ENCODE measurements around the gene GNPNAT1.
"Not testable (repeated sequence)": the region's sequence is repeated elsewhere in the genome, so short reads cannot be mapped to it uniquely, and the experiment has no call there.

GNPNAT1 gene

GRCh38 chr14:52769887-52770286, 21.5 kb downstream of the GNPNAT1 start:
- Histone ChIP-seq H3K4ac (ENCODE audit: low read depth, low read length) (no peak overlapping the region), H3K27me3 (ENCODE audit: insufficient read depth, low read length, poor library complexity) (no peaks in the 10 kb centered on the region), H3K4me2 (ENCODE audit: low read length) (no peak overlapping the region), H2BK5ac (ENCODE audit: low read length) (no peak overlapping the region), H3K23ac (ENCODE audit: low read length) (no peak overlapping the region), H3K36me3 (ENCODE audit: control insufficient read depth, insufficient read depth, low read length) (peaks cover 1% of the 10 kb centered on the region), H3K18ac (ENCODE audit: low read length) (no peak overlapping the region), H3K9ac (ENCODE audit: low read length) (no peak overlapping the region), H4K5ac (ENCODE audit: low read length) (no peak overlapping the region), H2BK120ac (ENCODE audit: low read depth, low read length) (no peak overlapping the region), H2AK5ac (ENCODE audit: low read length) (no peak overlapping the region), H4K8ac (ENCODE audit: low read depth, low read length) (no peak overlapping the region), H3K4me1 (ENCODE audit: control insufficient read depth, low read depth, low read length) (no peaks in the 10 kb centered on the region), H2BK15ac (replicated peaks; ENCODE audit: low read depth) (no peak overlapping the region), H3K79me1 (ENCODE audit: low read length) (no peaks in the 10 kb centered on the region), H3K56ac (ENCODE audit: low read length) (no peak overlapping the region), H3K27ac (ENCODE audit: low read depth, low read length) (no peak overlapping the region), H3K79me2 (ENCODE audit: control insufficient read depth, insufficient read depth, low read length) (no peaks in the 10 kb centered on the region), H3K4me3 (ENCODE audit: low read length) (no peak overlapping the region)
- DNase-seq = no peak

- Histone ChIP-seq H2BK120ac (ENCODE audit: low read depth, low read length) (no peak overlapping the region), H3K4me3 (ENCODE audit: low read length) (no peak overlapping the region), H3K36me3 (ENCODE audit: control insufficient read depth, insufficient read depth, low read length) (peaks cover 1% of the 10 kb centered on the region), H2AK5ac (ENCODE audit: low read length) (no peak overlapping the region), H3K4me2 (ENCODE audit: low read length) (no peak overlapping the region), H3K79me1 (ENCODE audit: low read length) (no peaks in the 10 kb centered on the region), H3K18ac (ENCODE audit: low read length) (no peak overlapping the region), H3K27ac (ENCODE audit: low read depth, low read length) (no peak overlapping the region), H3K79me2 (ENCODE audit: control insufficient read depth, insufficient read depth, low read length) (no peaks in the 10 kb centered on the region), H3K4me1 (ENCODE audit: control insufficient read depth, low read depth, low read length) (no peaks in the 10 kb centered on the region), H2BK5ac (ENCODE audit: low read length) (no peak overlapping the region), H3K27me3 (ENCODE audit: insufficient read depth, low read length, poor library complexity) (no peaks in the 10 kb centered on the region), H3K23ac (ENCODE audit: low read length) (no peak overlapping the region), H4K5ac (ENCODE audit: low read length) (no peak overlapping the region), H4K8ac (ENCODE audit: low read depth, low read length) (no peak overlapping the region), H3K9ac (ENCODE audit: low read length) (no peak overlapping the region), H3K56ac (ENCODE audit: low read length) (no peak overlapping the region), H2BK15ac (replicated peaks; ENCODE audit: low read depth) (no peak overlapping the region), H3K4ac (ENCODE audit: low read depth, low read length) (no peak overlapping the region)
- DNase-seq = no peak
- no CpG with 5 or more reads among the region's 3 CpGs for WGBS (ENCODE audit: extremely low coverage, insufficient coverage, low lambda C conversion rate)
These were observed 24.2 kb downstream of the GNPNAT1 start for GRCh38 chr14:52767058-52767833.

DNA sequence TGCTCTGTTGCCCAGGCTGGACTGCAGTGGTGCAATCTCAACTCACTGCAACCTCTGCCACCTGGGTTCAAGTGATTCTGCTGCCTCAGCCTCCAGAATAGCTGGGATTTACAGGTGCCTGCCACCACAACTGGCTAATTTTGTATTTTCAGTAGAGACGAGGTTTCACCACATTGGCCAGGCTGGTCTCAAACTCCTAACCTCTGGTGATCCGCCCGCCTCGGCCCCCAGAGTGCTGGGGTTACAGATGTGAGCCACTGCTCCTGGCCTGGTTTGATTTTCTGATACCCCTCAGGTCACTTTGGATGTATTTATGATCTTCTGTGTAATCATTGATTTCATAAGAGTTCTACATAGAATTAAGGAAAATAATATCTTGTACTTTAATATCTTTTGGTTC, 28.5 kb downstream of the GNPNAT1 start:
- not testable (repeated sequence) for H4K5ac ChIP-seq (ENCODE audit: low read length); H3K56ac ChIP-seq (ENCODE audit: low read length); DNase-seq; H3K4me3 ChIP-seq (ENCODE audit: low read length); H2BK120ac ChIP-seq (ENCODE audit: low read depth, low read length); H3K9ac ChIP-seq (ENCODE audit: low read length); H3K23ac ChIP-seq (ENCODE audit: low read length); H3K36me3 ChIP-seq (ENCODE audit: control insufficient read depth, insufficient read depth, low read length); H3K18ac ChIP-seq (ENCODE audit: low read length); H3K79me2 ChIP-seq (ENCODE audit: control insufficient read depth, insufficient read depth, low read length); H2AK5ac ChIP-seq (ENCODE audit: low read length); H3K4me2 ChIP-seq (ENCODE audit: low read length); H3K27me3 ChIP-seq (ENCODE audit: insufficient read depth, low read length, poor library complexity); H3K27ac ChIP-seq (ENCODE audit: low read depth, low read length); H2BK15ac ChIP-seq (replicated peaks; ENCODE audit: low read depth); H4K8ac ChIP-seq (ENCODE audit: low read depth, low read length); H3K4ac ChIP-seq (ENCODE audit: low read depth, low read length); H2BK5ac ChIP-seq (ENCODE audit: low read length); H3K4me1 ChIP-seq (ENCODE audit: control insufficient read depth, low read depth, low read length); H3K79me1 ChIP-seq (ENCODE audit: low read length)
- whole genome bisulfite sequencing (ENCODE audit: extremely low coverage, insufficient coverage, low lambda C conversion rate) = no CpG with 5 or more reads among the region's 4 CpGs

GRCh38 chr14:52759145-52759544, 32.3 kb downstream of the GNPNAT1 start:
- no peak for DNase-seq
- no peak overlapping the region for H3K18ac ChIP-seq (ENCODE audit: low read length)
- H2BK120ac ChIP-seq (ENCODE audit: low read depth, low read length) = no peak overlapping the region
- H3K27ac ChIP-seq (ENCODE audit: low read depth, low read length) = no peak overlapping the region
- no peak overlapping the region for H4K5ac ChIP-seq (ENCODE audit: low read length)
- no peak overlapping the region for H2AK5ac ChIP-seq (ENCODE audit: low read length)
- no peaks in the 10 kb centered on the region for H3K36me3 ChIP-seq (ENCODE audit: control insufficient read depth, insufficient read depth, low read length)
- no peaks in the 10 kb centered on the region for H3K79me1 ChIP-seq (ENCODE audit: low read length)
- H3K4ac ChIP-seq (ENCODE audit: low read depth, low read length) = no peak overlapping the region
- H3K23ac ChIP-seq (ENCODE audit: low read length) = no peak overlapping the region
- no peak overlapping the region for H3K9ac ChIP-seq (ENCODE audit: low read length)
- H3K56ac ChIP-seq (ENCODE audit: low read length) = no peak overlapping the region
- no peak overlapping the region for H2BK15ac ChIP-seq (replicated peaks; ENCODE audit: low read depth)
- no peaks in the 10 kb centered on the region for H3K79me2 ChIP-seq (ENCODE audit: control insufficient read depth, insufficient read depth, low read length)
- H2BK5ac ChIP-seq (ENCODE audit: low read length) = no peak overlapping the region
- WGBS (ENCODE audit: extremely low coverage, insufficient coverage, low lambda C conversion rate) = no CpG with 5 or more reads among the region's 1 CpG
- no peaks in the 10 kb centered on the region for H3K4me1 ChIP-seq (ENCODE audit: control insufficient read depth, low read depth, low read length)
- no peak overlapping the region for H3K4me2 ChIP-seq (ENCODE audit: low read length)
- H3K4me3 ChIP-seq (ENCODE audit: low read length) = no peak overlapping the region
- H4K8ac ChIP-seq (ENCODE audit: low read depth, low read length) = no peak overlapping the region
- H3K27me3 ChIP-seq (ENCODE audit: insufficient read depth, low read length, poor library complexity) = no peaks in the 10 kb centered on the region

GRCh38 chr14:52755607-52756316, 35.6 kb downstream of the GNPNAT1 start:
- H3K27me3 ChIP-seq (ENCODE audit: insufficient read depth, low read length, poor library complexity) = no peaks in the 10 kb centered on the region
- H2BK5ac ChIP-seq (ENCODE audit: low read length) = no peak overlapping the region
- H3K9ac ChIP-seq (ENCODE audit: low read length) = no peak overlapping the region
- H2AK5ac ChIP-seq (ENCODE audit: low read length) = no peak overlapping the region
- no peak overlapping the region for H4K5ac ChIP-seq (ENCODE audit: low read length)
- no peak overlapping the region for H3K4ac ChIP-seq (ENCODE audit: low read depth, low read length)
- no peak overlapping the region for H3K4me2 ChIP-seq (ENCODE audit: low read length)
- no peak overlapping the region for H3K18ac ChIP-seq (ENCODE audit: low read length)
- no peaks in the 10 kb centered on the region for H3K36me3 ChIP-seq (ENCODE audit: control insufficient read depth, insufficient read depth, low read length)
- no peaks in the 10 kb centered on the region for H3K79me1 ChIP-seq (ENCODE audit: low read length)
- no peak overlapping the region for H4K8ac ChIP-seq (ENCODE audit: low read depth, low read length)
- H3K4me1 ChIP-seq (ENCODE audit: control insufficient read depth, low read depth, low read length) = no peaks in the 10 kb centered on the region
- no peaks in the 10 kb centered on the region for H3K79me2 ChIP-seq (ENCODE audit: control insufficient read depth, insufficient read depth, low read length)
- no peak overlapping the region for H3K23ac ChIP-seq (ENCODE audit: low read length)
- H3K27ac ChIP-seq (ENCODE audit: low read depth, low read length) = no peak overlapping the region
- H3K56ac ChIP-seq (ENCODE audit: low read length) = no peak overlapping the region
- DNase-seq = no peak
- H2BK120ac ChIP-seq (ENCODE audit: low read depth, low read length) = no peak overlapping the region
- H3K4me3 ChIP-seq (ENCODE audit: low read length) = no peak overlapping the region
- WGBS (ENCODE audit: extremely low coverage, insufficient coverage, low lambda C conversion rate) = no CpG with 5 or more reads among the region's 5 CpGs
- H2BK15ac ChIP-seq (replicated peaks; ENCODE audit: low read depth) = no peak overlapping the region

Data from mesendoderm (in vitro differentiated cells).